Left lobe of liver (tissue), 2 donors: Measurements from ENCODE around the gene LRP1B. TPM values are rescaled to one million over a fixed set of nuclear protein-coding genes. Genes with fewer than 3 reads are reported as not detected.

ENCODE experiments used
- ATAC-seq: fragments of 200-7000 bp; cut with Tn5 transposase; one replicate; pipeline ENCODE4 v1.9.1; 2020; ENCODE audit warnings: mild to moderate bottlenecking, moderate library complexity
- DNase-seq: peaks from one replicate; pipeline ENCODE4 v3.0.0-alpha.2; 2020; ENCODE audit warnings: low spot score
- total RNA-seq: library from RNA; stranded (reverse); gene quantifications from one replicate; pipeline ENCODE4 v1.2.1, GENCODE V29; 2021
- donor health status: DM: no; HTN: no; CAD: no; lungs with moderate emphysema.
- donor health status: DM: no; HTN: yes; CAD: no.

Gene LRP1B
- total RNA-seq, 1 donor from 2014 or later, result 0.25 TPM

- ATAC-seq, result no peak
Observed at GRCh38 chr2:140876015-140876414, 1254.8 kb downstream of the LRP1B start.

GRCh38 chr2:140873915-140874531 lies 1256.8 kb downstream of the LRP1B start:
- ATAC-seq, result no peak

More at GRCh38 chr2:140876015-140876414, 1254.8 kb downstream of the LRP1B start:
- no peak for DNase-seq

GRCh38 chr2:140869925-140870324 lies 1260.9 kb downstream of the LRP1B start:
- ATAC-seq (peak; percentile 31), DNase-seq (no peak)

More at GRCh38 chr2:140873915-140874531, 1256.8 kb downstream of the LRP1B start:
- no peak for DNase-seq

GRCh38 chr2:140869107-140869506 lies 1261.7 kb downstream of the LRP1B start:
- ATAC-seq, result peak; percentile 98
- DNase-seq, result no peak

- DNase-seq (no peak), ATAC-seq (no peak)
Observed at GRCh38 chr2:140865837-140866236, 1265.0 kb downstream of the LRP1B start.

- no peak for DNase-seq
- peak; percentile 85 for ATAC-seq
Observed at GRCh38 chr2:140863713-140864112, 1267.1 kb downstream of the LRP1B start.

- DNase-seq (no peak), ATAC-seq (no peak)
Observed at GRCh38 chr2:140862181-140862580, 1268.6 kb downstream of the LRP1B start.

GRCh38 chr2:140861666-140862065 lies 1269.2 kb downstream of the LRP1B start:
- no peak for DNase-seq
- peak; percentile 36 for ATAC-seq

- ATAC-seq, result no peak
- no peak for DNase-seq
Observed at GRCh38 chr2:140855471-140855870, 1275.3 kb downstream of the LRP1B start.

- DNase-seq, result no peak
- ATAC-seq, result no peak
Observed at GRCh38 chr2:140851258-140851981, 1279.4 kb downstream of the LRP1B start.

- no peak for ATAC-seq
- no peak for DNase-seq
Observed at GRCh38 chr2:140843186-140843585, 1287.6 kb downstream of the LRP1B start.

GRCh38 chr2:140842110-140842509 lies 1288.7 kb downstream of the LRP1B start:
- DNase-seq (no peak), ATAC-seq (no peak)

GRCh38 chr2:140841141-140841540 lies 1289.7 kb downstream of the LRP1B start:
- no peak for ATAC-seq

GRCh38 chr2:140836826-140837225 lies 1294.0 kb downstream of the LRP1B start:
- ATAC-seq (no peak), DNase-seq (no peak)

More at GRCh38 chr2:140841141-140841540, 1289.7 kb downstream of the LRP1B start:
- DNase-seq, result no peak

- DNase-seq (no peak), ATAC-seq (no peak)
Observed at GRCh38 chr2:140835079-140835478, 1295.7 kb downstream of the LRP1B start.

GRCh38 chr2:140814141-140814540 lies 1316.7 kb downstream of the LRP1B start:
- DNase-seq (no peak), ATAC-seq (no peak)

GRCh38 chr2:140808820-140809219 lies 1322.0 kb downstream of the LRP1B start:
- ATAC-seq (no peak), DNase-seq (no peak)

- DNase-seq, result no peak
- no peak for ATAC-seq
Observed at GRCh38 chr2:140808211-140808610, 1322.6 kb downstream of the LRP1B start.

GRCh38 chr2:140804700-140805260 lies 1326.0 kb downstream of the LRP1B start:
- no peak for DNase-seq

GRCh38 chr2:140801311-140801710 lies 1329.5 kb downstream of the LRP1B start:
- ATAC-seq (no peak), DNase-seq (no peak)

More at GRCh38 chr2:140804700-140805260, 1326.0 kb downstream of the LRP1B start:
- ATAC-seq, result no peak

- ATAC-seq, result no peak
Observed at GRCh38 chr2:140797718-140798117, 1333.1 kb downstream of the LRP1B start.

GRCh38 chr2:140791802-140792201 lies 1339.0 kb downstream of the LRP1B start:
- DNase-seq (no peak), ATAC-seq (no peak)

More at GRCh38 chr2:140797718-140798117, 1333.1 kb downstream of the LRP1B start:
- DNase-seq, result no peak
